Amygdala (tissue), 56 donors: Measurements from ENCODE around the gene EPHA4.

Source experiments
- DNase-seq, 56 donors: peaks; one replicate each; lab custom pipeline; 2025; lab: John Stamatoyannopoulos, UW

Gene EPHA4

DNA sequence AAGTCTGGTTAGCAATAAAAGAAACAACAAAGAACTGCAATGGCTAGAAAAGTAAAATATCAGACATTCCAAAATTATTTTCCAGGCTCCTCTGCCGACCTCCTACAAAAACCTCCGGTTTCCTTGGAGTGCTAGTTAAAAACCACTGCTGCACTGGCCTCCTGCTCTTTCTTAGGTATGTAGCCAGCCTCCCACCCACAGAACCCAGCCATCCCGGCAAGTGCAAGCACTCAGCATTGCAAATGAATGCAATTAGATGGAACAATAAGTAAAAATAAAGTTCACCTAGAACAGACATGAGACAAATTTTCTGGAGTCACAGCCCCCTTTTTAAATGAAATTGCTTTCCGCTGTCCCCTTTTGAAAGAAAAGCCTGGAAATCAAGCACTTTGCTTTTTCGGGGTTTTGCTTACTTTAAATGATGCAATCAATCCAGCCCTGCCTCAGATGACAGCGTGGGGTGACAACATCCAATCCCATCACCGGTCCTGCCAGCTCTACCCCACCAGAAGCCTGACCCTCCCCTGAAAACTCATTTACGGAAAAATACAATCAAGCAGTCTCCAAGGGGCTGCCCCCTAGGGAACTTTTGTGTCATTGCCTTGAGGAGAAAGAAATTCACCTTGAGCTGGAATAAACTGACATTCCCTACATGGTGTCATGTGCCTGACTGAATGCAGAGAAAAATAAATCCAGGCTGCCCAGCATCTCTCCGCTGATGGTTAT is 199.8 kb downstream of the EPHA4 start:
- peak in 2 of 56 donors; percentile 0 for DNase-seq

DNA sequence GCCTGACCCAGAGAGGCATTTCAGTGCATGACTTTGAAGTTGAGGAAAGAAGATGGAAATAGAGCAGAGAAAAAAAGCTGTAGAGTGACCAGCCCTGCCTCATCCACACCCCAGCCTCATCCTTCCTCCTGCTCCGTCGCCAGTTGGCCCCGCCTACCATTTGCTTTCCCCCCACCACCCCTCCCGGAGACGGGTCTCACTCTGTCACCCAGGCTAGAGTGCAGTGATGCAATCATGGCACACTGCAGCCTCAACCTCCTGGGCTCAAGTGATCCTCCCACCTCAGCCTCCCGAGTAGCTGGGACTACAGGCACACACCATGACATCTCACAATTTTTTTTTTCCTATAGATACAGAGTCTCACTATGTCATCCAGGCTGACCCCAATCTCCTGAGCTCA is 200.8 kb downstream of the EPHA4 start:
- DNase-seq = no peak

DNA sequence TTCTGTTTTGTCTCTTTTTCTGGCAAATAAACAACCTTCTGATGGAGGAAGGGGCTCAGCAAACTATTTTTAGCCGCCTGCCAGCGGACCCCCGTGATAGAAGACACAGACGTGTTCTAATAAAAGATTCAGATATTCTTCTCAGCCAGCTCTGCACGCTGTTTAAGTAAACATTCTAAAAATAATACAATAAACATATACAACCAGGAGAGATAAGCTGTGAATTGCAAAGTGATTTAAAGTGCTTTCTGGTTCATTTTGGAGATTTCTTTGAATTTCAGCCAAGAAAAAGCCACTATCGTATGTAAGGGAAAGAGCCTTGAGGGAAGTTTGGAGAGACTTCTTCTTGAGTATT is 201.3 kb downstream of the EPHA4 start:
- DNase-seq = no peak

DNA sequence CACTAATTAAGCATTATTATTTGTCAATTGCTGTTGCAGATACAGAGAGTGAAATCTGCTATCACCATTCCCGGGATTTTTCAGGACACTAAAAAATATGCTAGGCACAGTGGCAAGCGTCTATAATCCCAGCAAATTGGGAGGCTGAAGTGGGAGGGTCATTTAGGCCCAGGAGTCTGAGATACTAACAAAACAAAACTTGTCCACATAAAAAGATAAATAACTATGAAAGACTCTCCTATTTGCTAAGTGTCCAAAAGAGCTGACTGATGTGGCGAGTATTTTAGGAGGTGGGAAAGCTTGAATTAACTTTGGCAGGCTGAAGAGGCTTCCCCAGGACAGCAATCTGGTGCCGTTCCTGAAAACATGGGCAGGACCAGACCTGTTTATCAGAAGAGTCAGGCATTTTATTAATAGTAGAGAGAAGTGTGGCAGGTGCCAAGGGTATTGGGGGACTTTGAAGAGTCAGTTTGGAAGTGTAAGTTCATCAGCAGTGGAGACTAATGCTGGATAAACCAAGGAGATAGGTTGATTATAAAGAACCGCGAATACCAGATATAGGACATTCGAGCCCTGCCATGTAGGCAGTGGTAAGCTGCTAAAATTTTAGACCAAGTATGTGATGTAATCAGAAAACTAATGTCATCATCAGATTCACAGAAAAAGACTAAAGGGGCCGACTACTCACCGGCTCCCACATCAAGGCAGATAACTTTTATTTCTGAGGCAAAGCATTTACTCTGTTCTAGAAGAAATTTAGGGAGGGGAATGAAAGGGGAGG is 201.8 kb downstream of the EPHA4 start:
- no peak for DNase-seq
